HG03354 (cell line): Measurements from ENCODE around the gene TMEM37.

Source experiments
- ATAC-seq: cut with Tn5 transposase; IDR thresholded peaks from one replicate; pipeline ENCODE4 v1.9.1; 2021; ENCODE audit warnings: mild to moderate bottlenecking; ENCODE audit not compliant: unreplicated experiment, poor library complexity, severe bottlenecking

TMEM37 gene

GRCh38 chr2:119448427-119449141 lies 16.9 kb downstream of the TMEM37 start:
- ATAC-seq, result no peak

GRCh38 chr2:119449521-119449920 lies 17.9 kb downstream of the TMEM37 start:
- ATAC-seq, result no peak

DNA sequence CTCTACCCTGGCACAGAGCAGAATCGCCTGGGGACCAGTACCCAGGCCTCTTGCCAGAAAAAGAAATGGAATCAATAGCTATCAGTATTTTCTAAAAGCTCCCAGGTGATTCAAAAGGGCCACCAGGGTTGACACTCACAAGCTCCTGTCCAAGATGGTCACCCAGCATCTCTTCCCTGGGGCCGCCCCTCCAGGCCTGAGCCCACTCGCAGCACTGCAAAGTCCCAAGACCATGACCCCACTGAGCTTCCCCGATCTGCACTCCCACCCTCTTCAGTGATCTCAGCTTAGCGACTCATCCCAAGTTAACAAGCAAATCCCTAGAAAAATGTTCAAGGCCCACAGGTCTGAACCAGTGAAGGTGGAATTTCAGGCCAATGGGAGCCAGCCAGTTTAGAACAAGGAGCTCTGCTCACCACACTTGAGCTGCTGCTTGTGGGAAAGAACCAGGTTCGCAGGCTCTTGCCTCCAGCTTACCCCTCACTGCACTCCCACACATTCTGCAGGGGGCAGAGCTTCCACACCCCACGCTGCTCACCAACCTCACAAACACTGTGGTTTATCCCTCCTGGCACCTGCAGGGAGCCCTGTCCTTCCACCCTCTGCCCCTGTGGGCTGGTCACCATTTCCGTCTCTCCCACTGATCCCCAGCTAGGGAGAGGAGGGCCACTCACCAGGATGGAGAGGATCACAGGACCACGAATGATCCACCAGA lies 19.8 kb downstream of the TMEM37 start:
- no peak for ATAC-seq

DNA sequence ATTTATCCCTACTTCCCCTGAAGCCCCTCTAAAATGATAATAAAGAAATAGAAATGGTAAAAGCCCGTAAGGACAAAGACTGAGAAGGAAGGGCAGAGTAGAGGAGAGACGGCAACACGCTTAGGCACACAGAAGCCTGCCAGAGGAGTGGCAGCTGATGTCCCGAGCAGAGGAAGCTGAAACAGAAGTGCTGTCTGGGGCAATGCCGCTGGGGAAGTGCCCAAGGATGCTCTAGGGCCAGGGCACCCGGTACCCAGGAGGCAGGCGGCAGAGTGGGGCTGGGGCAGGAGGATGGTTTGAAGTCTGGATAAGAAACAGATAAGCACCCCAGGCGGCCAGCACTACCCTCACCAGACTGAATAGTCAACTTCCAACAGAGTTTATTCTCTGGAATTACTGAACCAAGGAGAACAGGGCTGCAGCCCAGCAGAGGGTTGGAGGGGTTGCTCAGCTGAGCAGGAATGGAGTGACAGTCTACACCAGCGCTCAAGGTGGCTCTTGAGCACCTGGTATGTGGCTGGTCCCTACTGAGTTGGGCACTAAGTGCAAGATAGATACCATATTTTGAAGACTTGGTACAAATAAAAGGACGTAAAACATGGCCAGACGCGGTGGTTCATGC lies 22.4 kb downstream of the TMEM37 start:
- no peak for ATAC-seq

GRCh38 chr2:119455066-119455718 lies 23.5 kb downstream of the TMEM37 start:
- ATAC-seq, result no peak

DNA sequence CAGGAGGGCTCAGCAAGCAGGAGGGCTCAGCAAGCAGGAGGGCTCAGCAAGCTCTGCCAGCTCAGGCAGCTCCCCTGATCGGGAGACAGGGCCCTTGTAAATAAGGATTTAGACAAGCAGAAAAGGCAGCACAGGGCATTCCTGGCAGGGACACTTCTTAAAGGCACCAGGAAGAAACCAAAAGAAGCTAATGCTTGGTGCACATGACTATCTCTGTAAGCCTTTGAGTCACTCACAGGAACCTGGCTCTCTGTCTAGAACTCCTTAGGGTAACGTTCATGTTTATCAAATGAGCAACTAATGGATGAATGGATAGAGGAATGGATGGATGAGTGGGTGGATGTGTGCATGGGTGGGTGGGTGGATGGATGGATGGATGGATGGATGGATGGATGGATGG lies 28.4 kb downstream of the TMEM37 start:
- no peak for ATAC-seq

GRCh38 chr2:119461811-119462210 lies 30.2 kb downstream of the TMEM37 start:
- no peak for ATAC-seq

GRCh38 chr2:119462574-119462973 lies 30.9 kb downstream of the TMEM37 start:
- no peak for ATAC-seq

DNA sequence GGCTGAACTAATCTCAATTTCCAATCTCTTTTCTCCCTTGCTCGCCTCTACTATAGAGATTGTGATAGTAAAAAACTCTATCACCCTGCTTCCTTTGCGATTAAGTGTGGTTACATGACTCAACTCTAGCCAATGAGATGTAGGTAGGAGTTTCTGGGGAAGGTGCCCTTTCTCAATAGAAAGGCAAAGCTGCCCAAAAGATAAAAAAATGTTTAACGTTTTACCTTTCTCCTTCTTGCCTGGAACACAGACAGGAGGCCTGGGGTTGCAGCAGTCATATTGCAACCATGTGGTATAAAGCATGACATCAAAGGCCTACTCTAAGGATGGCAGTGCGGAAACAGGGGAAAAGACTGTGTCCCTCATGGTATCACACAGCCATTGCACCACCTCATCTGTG lies 31.5 kb downstream of the TMEM37 start:
- no peak for ATAC-seq

DNA sequence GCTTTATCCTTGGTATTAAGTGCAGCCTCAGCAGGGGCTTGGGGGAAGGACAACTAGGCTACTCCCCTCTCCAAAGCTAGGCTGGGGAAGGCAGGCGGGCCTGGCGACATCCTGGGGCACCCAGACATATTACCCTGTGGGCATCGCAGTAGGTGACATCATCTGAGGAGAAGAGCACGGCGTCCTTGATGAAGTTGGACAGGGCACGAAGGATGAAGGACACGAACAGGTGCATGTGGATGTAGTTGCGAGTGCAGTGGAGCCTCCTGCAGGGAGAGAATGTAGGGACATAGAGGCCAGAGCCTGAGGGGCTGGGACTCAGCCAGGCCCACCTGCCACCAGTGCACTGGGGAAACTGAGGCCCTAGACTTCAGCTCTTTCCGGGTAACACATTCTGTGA lies 32.3 kb downstream of the TMEM37 start:
- ATAC-seq, result no peak

DNA sequence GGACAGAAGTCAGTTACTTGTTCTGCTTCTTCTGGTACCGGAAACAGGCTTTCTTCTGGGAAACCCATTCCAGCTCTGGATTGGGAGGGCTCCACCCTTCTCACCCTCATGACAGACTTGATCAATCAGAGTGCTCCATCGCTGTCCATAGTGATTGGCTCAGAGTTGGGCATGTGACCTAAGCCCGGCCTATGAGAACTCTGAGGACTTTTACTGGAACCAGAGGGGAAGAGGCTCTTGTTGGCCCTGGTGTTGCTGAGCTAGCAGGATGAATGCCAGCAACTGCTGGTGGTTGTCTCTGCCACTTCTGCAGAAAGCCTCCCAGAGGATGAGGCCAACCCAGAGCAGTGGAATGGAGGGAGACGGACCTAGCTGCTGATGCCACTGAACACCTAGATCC lies 33.3 kb downstream of the TMEM37 start:
- no peak for ATAC-seq

GRCh38 chr2:119465687-119466086 lies 34.0 kb downstream of the TMEM37 start:
- no peak for ATAC-seq

GRCh38 chr2:119466373-119466772 lies 34.7 kb downstream of the TMEM37 start:
- no peak for ATAC-seq

DNA sequence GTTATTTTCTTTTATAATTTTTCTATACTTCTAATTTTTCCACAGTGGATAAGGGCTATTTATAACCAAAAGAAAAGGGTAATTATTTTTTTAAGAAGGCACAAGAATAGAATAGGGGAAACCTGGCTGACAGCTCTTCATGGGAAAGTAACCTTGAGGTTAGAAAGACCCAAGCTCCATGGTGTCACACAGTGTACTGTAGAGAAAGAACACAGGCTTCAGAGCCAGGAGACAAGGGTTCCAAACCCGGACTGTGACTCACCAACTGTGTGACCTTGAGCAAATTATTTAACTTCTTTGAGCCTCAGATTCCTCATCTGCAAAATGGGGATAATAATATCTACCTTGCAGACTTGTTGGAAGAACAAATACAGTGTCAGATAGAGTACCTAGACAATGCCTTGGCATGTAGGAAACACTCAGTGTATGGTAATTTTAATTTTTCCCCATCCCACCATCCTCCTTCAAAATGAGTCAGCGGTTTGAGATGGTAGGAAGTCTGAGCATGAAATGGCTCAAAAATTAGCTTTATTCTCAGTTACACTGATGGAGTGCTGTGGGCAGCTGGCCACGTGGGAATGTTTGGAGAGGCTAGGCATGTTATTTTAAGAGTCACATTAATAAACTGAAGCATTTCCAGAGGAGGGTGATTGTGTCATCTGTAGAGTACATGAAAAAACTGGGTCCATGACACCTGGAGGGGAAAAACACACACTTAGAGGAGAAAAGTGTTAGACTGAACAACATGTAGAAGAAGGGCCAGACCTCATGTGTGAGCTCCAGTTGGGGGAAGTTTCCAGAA lies 36.7 kb downstream of the TMEM37 start:
- ATAC-seq, result no peak

DNA sequence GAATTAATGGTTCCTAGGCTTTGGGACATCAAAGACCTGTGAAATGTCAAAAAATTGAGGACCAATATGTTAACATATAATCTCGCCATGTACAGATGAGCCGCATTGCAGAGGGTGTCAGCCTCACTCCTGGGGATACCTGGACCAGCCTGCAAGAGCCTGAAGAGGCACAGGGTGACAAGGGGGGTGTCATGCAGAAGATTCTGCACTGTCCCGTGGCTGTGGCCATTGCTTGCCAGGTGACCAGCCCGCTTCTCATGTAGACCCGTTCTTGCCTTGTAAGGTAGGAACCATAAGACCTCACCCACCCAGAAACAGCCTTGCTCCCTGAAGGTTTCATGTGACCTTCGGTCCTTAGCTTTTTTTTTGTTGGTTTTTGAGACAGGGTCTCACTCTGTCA lies 37.5 kb downstream of the TMEM37 start:
- ATAC-seq, result no peak

- no peak for ATAC-seq
These were observed 38.1 kb downstream of the TMEM37 start for GRCh38 chr2:119469661-119470297.

DNA sequence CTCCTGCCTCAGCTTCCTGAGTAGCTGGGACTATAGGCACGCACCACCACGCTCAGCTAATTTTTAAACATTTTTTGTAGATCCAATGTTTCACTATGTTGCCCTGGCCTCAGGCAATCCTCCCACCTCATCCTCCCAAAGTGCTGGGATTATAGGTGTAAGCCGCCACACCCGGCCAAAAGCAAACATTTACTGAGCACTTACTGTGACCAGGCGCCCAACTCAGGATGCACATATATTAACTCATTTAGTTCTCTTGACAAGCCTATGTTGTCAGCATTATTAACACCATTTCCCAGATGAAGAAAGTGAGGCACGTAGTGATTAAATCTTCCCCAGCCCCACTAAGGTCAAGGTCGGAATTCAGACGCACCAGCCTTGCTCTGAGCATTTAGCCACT lies 41.1 kb downstream of the TMEM37 start:
- no peak for ATAC-seq

DNA sequence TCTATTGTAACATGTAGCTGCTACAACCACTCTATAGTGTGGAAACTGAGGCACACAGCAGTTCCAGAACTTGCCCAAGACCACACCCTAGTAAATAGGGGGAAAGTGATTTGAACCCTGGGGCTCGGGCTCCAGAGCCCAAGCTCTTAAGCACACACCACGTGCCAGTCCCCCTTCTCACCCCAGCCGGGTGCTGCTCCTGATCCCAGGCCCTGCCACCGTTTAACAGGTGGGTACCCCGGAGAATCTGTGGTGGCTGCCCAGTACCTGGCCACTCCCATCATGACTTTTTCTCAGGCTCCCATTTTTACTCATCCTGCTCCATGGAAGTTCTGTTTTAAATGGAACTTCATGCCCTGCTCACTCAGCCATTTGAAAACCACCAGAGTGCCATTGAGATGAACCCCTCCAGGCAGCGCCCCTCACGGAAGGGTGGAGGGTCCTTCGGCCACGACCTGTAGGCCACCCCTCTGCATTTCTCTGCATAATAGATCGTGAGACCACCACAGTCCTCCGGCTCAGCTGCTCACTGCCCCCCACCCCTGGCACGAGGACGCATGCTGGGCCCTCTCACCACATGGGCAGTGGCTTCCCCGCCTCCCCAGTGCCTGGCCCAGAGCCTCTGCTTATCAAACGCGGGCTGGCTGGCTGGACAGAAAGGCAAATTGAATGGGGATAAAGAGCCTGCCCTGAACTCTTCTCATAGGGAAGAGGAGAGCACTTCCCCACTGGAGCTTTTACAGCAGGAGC lies 42.1 kb downstream of the TMEM37 start:
- no peak for ATAC-seq
